Suprapubic skin (tissue), 4 donors: Measurements from ENCODE around the gene ANXA10.

Experiments used
- CTCF ChIP-seq, 2 donors: fragments of 200-600 bp in 1 of 2; fragments of 450-650 bp in 1 of 2; sonication (generic) in 1 of 2; IDR thresholded peaks; one replicate each; pipeline ENCODE4 v1.5.1; 2016 to 2019; ENCODE audit warnings: antibody characterized with exemption in 2 of 2, mild to moderate bottlenecking in 1 of 2, moderate library complexity in 1 of 2
- POLR2A ChIP-seq, 2 donors: fragments of 450-650 bp; IDR thresholded peaks; one replicate each; pipeline ENCODE4 v1.6.1; 2017; ENCODE audit warnings: antibody characterized with exemption in 2 of 2, mild to moderate bottlenecking in 2 of 2, moderate library complexity in 2 of 2
- POLR2AphosphoS5 ChIP-seq, 3 donors: sonication (generic); formaldehyde crosslinking; IDR thresholded peaks; one replicate each; pipeline ENCODE4 v1.6.1; 2017; ENCODE audit warnings: antibody characterized with exemption in 3 of 3

- TF ChIP-seq POLR2A (IDR thresholded peaks at IDR 0.05) (no peak), CTCF (IDR thresholded peaks at IDR 0.05) (no peak), POLR2AphosphoS5 (IDR thresholded peaks at IDR 0.05) (no peak)
These were observed 105.6 kb downstream of the ANXA10 start for GRCh38 chr4:168197926-168198325.
